HEK293 (cell line): Measurements from ENCODE around the gene RPL10A.

Source experiments
- CTCF ChIA-PET: fragments of 350-600 bp; formaldehyde crosslinking; extraction: SDS; loops from one replicate; lab custom pipeline; 2021; ENCODE audit warnings: antibody characterized with exemption; lab: Yijun Ruan, JAX
- POLR2A ChIA-PET: fragments of 300-600 bp; formaldehyde crosslinking; extraction: SDS; loops from one replicate; lab custom pipeline; 2020; ENCODE audit warnings: antibody characterized with exemption, inconsistent platforms; lab: Yijun Ruan, JAX
- H3K27ac ChIP-seq: fragments of 200-500 bp; sonication (Bioruptor generic); 2 replicates; pipeline ENCODE4 v1.5.1; 2014; ENCODE audit warnings: low read depth, low read length, control low read depth, inconsistent platforms; ENCODE audit errors: extremely low read depth
- H3K36me3 ChIP-seq, 2 experiments: fragments of 200-500 bp in 1 of 2; sonication (Bioruptor generic) in 1 of 2; 1 replicate in 1 of 2; 2 replicates in 1 of 2; pipeline ENCODE4 v1.5.1; 2014 to 2017; ENCODE audit warnings: inconsistent platforms in 2 of 2, low read length in 2 of 2; ENCODE audit not compliant: control insufficient read depth in 2 of 2, insufficient read depth in 1 of 2
- H3K4me1 ChIP-seq: fragments of 200-500 bp; sonication (Bioruptor generic); 2 replicates; pipeline ENCODE4 v1.5.1; 2014; ENCODE audit warnings: mild to moderate bottlenecking, low read length, inconsistent platforms; ENCODE audit not compliant: control insufficient read depth, insufficient read depth
- H3K4me3 ChIP-seq: 2 replicates; pipeline ENCODE4 v1.5.1; 2011; ENCODE audit warnings: low read depth, mild to moderate bottlenecking, control low read depth, low read length, moderate library complexity
- H3K9me3 ChIP-seq: fragments of 200-500 bp; sonication (Bioruptor generic); 2 replicates; pipeline ENCODE4 v1.5.1; 2014; ENCODE audit warnings: low read depth, low read length, inconsistent platforms; ENCODE audit not compliant: control insufficient read depth, insufficient read depth
- GLIS1 ChIP-seq: fragments of 450-650 bp; formaldehyde crosslinking; IDR thresholded peaks from 2 replicates; pipeline ENCODE4 v1.5.1; 2016; ENCODE audit warnings: missing biosample characterization, missing genetic modification characterization
- OSR2 ChIP-seq: fragments of 450-650 bp; formaldehyde crosslinking; IDR thresholded peaks from 2 replicates; pipeline ENCODE4 v1.5.1; 2016; ENCODE audit warnings: missing biosample characterization, missing genetic modification characterization
- SCRT1 ChIP-seq: fragments of 450-650 bp; formaldehyde crosslinking; IDR thresholded peaks from 2 replicates; pipeline ENCODE4 v1.5.1; 2016; ENCODE audit warnings: missing biosample characterization, missing genetic modification characterization, borderline replicate concordance
- SCRT2 ChIP-seq: fragments of 450-650 bp; formaldehyde crosslinking; IDR thresholded peaks from 2 replicates; pipeline ENCODE4 v1.5.1; 2016; ENCODE audit warnings: missing biosample characterization, missing genetic modification characterization
- TRIM28 ChIP-seq: IDR thresholded peaks from 2 replicates; pipeline ENCODE4 v1.6.1; 2011; ENCODE audit warnings: low read length, control low read depth, borderline replicate concordance
- ZNF10 ChIP-seq: fragments of 450-650 bp; formaldehyde crosslinking; IDR thresholded peaks from 2 replicates; pipeline ENCODE4 v1.5.1; 2017; ENCODE audit warnings: missing biosample characterization, missing genetic modification characterization
- ZNF558 ChIP-seq: fragments of 450-650 bp; formaldehyde crosslinking; IDR thresholded peaks from 2 replicates; pipeline ENCODE4 v1.5.1; 2016; ENCODE audit warnings: missing biosample characterization, missing genetic modification characterization
- ZNF600 ChIP-seq: fragments of 450-650 bp; formaldehyde crosslinking; IDR thresholded peaks from 2 replicates; pipeline ENCODE4 v1.5.1; 2016; ENCODE audit warnings: missing biosample characterization, missing genetic modification characterization
- ZNF670 ChIP-seq: fragments of 450-650 bp; formaldehyde crosslinking; IDR thresholded peaks from 2 replicates; pipeline ENCODE4 v1.5.1; 2016; ENCODE audit warnings: missing biosample characterization, missing genetic modification characterization, low read depth
- ZNF843 ChIP-seq: fragments of 450-650 bp; formaldehyde crosslinking; IDR thresholded peaks from 2 replicates; pipeline ENCODE4 v1.5.1; 2016; ENCODE audit warnings: missing biosample characterization, missing genetic modification characterization
- TF ChIP-seq, protein P1 (sequence below): fragments of 450-650 bp; formaldehyde crosslinking; IDR thresholded peaks from 2 replicates; pipeline ENCODE4 v1.5.1; 2016; ENCODE audit warnings: missing biosample characterization, missing genetic modification characterization
- TF ChIP-seq, protein P2 (sequence below): fragments of 450-650 bp; IDR thresholded peaks from 2 replicates; pipeline ENCODE4 v1.5.1; 2018; ENCODE audit warnings: missing biosample characterization, mild to moderate bottlenecking, missing genetic modification characterization
- TF ChIP-seq, protein P3 (sequence below): fragments of 450-650 bp; formaldehyde crosslinking; IDR thresholded peaks from 2 replicates; pipeline ENCODE4 v1.5.1; 2016; ENCODE audit warnings: missing biosample characterization, missing genetic modification characterization

Gene RPL10A

DNA sequence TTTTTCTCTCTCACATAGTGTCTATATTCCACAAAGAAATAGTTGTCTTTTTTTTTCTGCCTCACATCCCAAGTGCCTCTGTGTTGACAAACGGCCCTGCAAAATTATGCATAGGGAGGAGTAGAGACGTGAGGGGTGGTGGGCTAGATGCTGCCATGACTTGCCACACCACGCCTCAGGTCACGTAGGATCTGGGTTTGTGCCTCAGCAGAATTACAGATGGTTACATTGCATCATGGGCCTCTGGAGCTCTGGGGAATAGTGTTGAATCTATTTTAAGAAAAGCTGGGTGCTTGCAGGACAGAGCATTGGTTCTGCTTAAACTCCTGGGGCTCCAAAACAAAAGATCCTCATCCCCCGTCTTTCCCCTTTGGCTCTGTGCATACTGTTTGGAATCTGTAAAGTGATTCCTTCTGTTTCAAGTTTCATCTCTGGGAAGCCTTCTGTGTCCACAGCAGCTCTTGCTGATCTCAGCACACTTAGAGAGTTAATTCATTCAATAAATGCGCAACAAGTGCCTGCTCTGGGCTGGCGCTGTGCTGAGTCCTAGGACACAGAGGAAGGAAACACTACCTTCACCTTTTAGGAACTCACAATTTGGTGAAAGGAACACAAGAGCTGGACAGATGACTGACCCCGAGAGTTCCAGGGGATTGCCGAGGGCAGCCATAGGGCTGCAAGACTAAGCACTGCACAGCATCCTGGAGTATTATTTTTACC lies 13.7 kb upstream of the RPL10A start:
- H3K27ac ChIP-seq = peak overlapping the region; percentile 27
- peaks cover 23% of the 10 kb centered on the region for H3K4me1 ChIP-seq
- no peaks in the 10 kb centered on the region for H3K9me3 ChIP-seq
- H3K36me3 ChIP-seq = peaks cover 14 to 38% of the 10 kb centered on the region in 2 experiments
- ChIA-PET POLR2A (interaction anchor here (1.1 to 5.8 kb wide), 2 partner anchors 15 to 17 kb away, joined by 3 to 56 read pairs; partner anchors contain the start of gene RPL10A), CTCF (interaction anchor here (0.6 to 10.3 kb wide), 6 partner anchors 13 to 573 kb away, joined by 3 to 149 read pairs (median 4); partner anchors contain the start of genes MAPK14, PPARD and RPL10A)
- peak; percentile 94 for TF ChIP-seq SCRT1
- peak; percentile 22; the same call in 1 of the 2 replicates for TF ChIP-seq OSR2
- peak; percentile 98 for TF ChIP-seq SCRT2 (tag by site-specific recombination)
- 0 out of 2 replicates have a peak, but pooled peaks have one; percentile 3 for TF ChIP-seq ZNF558 (tag by site-specific recombination)
- no peak for TF ChIP-seq GLIS1 (tag by site-specific recombination)
- TF ChIP-seq, protein P1, sequence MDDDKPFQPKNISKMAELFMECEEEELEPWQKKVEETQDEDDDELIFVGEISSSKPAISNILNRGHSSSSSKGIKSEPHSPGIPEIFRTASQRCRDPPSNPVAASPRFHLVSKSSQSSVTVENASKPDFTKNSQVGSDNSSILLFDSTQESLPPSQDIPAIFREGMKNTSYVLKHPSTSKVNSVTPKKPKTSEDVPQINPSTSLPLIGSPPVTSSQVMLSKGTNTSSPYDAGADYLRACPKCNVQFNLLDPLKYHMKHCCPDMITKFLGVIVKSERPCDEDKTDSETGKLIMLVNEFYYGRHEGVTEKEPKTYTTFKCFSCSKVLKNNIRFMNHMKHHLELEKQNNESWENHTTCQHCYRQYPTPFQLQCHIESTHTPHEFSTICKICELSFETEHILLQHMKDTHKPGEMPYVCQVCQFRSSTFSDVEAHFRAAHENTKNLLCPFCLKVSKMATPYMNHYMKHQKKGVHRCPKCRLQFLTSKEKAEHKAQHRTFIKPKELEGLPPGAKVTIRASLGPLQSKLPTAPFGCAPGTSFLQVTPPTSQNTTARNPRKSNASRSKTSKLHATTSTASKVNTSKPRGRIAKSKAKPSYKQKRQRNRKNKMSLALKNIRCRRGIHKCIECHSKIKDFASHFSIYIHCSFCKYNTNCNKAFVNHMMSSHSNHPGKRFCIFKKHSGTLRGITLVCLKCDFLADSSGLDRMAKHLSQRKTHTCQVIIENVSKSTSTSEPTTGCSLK = no peak
- TF ChIP-seq ZNF600 = 0 out of 2 replicates have a peak, but pooled peaks have one; percentile 5
- no peak overlapping the region for H3K4me3 ChIP-seq

DNA sequence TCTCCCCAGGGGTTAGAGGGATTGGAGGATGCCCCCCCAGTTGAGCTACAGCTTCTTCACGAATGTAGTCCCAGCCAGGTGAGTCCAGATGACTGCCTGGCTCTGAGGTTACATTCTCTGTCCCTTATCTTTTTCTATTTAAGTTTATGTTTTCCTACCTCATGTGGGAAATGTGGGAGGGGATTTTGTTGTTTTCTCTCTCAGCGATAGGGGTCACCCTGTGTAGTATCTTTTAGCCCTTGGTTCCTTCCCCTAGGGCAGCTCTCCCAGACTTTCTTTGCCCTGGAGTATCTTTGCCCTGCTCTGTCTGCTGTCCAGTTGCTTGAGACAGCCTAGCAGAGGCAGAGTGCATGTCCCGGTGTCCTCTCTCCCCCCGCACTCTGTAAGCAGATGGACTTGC lies 10.3 kb upstream of the RPL10A start:
- TF ChIP-seq ZNF670 (tag by site-specific recombination) = no peak
- no peak for TF ChIP-seq ZNF843
- TF ChIP-seq ZNF10 = no peak
- TF ChIP-seq TRIM28 = no peak
- TF ChIP-seq, protein P2, sequence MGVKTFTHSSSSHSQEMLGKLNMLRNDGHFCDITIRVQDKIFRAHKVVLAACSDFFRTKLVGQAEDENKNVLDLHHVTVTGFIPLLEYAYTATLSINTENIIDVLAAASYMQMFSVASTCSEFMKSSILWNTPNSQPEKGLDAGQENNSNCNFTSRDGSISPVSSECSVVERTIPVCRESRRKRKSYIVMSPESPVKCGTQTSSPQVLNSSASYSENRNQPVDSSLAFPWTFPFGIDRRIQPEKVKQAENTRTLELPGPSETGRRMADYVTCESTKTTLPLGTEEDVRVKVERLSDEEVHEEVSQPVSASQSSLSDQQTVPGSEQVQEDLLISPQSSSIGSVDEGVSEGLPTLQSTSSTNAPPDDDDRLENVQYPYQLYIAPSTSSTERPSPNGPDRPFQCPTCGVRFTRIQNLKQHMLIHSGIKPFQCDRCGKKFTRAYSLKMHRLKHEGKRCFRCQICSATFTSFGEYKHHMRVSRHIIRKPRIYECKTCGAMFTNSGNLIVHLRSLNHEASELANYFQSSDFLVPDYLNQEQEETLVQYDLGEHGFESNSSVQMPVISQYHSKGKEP (tag by site-specific recombination) = no peak
- TF ChIP-seq, protein P3, sequence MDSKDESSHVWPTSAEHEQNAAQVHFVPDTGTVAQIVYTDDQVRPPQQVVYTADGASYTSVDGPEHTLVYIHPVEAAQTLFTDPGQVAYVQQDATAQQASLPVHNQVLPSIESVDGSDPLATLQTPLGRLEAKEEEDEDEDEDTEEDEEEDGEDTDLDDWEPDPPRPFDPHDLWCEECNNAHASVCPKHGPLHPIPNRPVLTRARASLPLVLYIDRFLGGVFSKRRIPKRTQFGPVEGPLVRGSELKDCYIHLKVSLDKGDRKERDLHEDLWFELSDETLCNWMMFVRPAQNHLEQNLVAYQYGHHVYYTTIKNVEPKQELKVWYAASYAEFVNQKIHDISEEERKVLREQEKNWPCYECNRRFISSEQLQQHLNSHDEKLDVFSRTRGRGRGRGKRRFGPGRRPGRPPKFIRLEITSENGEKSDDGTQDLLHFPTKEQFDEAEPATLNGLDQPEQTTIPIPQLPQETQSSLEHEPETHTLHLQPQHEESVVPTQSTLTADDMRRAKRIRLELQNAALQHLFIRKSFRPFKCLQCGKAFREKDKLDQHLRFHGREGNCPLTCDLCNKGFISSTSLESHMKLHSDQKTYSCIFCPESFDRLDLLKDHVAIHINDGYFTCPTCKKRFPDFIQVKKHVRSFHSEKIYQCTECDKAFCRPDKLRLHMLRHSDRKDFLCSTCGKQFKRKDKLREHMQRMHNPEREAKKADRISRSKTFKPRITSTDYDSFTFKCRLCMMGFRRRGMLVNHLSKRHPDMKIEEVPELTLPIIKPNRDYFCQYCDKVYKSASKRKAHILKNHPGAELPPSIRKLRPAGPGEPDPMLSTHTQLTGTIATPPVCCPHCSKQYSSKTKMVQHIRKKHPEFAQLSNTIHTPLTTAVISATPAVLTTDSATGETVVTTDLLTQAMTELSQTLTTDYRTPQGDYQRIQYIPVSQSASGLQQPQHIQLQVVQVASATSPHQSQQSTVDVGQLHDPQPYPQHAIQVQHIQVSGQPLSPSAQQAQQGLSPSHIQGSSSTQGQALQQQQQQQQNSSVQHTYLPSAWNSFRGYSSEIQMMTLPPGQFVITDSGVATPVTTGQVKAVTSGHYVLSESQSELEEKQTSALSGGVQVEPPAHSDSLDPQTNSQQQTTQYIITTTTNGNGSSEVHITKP (tag by site-specific recombination) = peak; percentile 22; the same call in 1 of the 2 replicates
- TF ChIP-seq, all 188 proteins: peak for 1
- no peaks in the 10 kb centered on the region for H3K9me3 ChIP-seq
- H3K4me1 ChIP-seq = peaks cover 18% of the 10 kb centered on the region
- ChIA-PET POLR2A (interaction anchor here (1.0 to 1.6 kb wide), 3 partner anchors 10 to 14 kb away, joined by 3 to 6 read pairs (median 6); partner anchors contain the start of gene RPL10A), CTCF (interaction anchor here (0.6 to 5.2 kb wide), 7 partner anchors 9 to 1826 kb away, joined by 3 to 53 read pairs (median 4); partner anchors contain the start of gene RPL10A)
- no peak overlapping the region for H3K4me3 ChIP-seq
- H3K36me3 ChIP-seq = peaks cover 27 to 63% of the 10 kb centered on the region in 2 experiments
- H3K27ac ChIP-seq = no peak overlapping the region
